ENCODE results near the gene CRYBG3. TPM values are rescaled to one million over a fixed set of nuclear protein-coding genes. Genes with fewer than 3 reads are reported as not detected.
A peak's percentile ranks its signal among the peaks of the same experiment; 100 is the strongest.

The CRYBG3 gene
- total and polyA plus RNA-seq, 2 of the 13 experiments (the other 11 are each of a cell fraction or from before 2014, with no cell fraction given) = 3.8 to 15.9 TPM

GRCh38 chr3:97821774-97822358, at the start of gene CRYBG3 (continued):
- no peak for TF ChIP-seq ZNF577 (CRISPR knock-in tag; IDR thresholded peaks at IDR 0.05; ENCODE audit: borderline replicate concordance, low read depth)
- TF ChIP-seq ZNF598 (CRISPR knock-in tag; IDR thresholded peaks at IDR 0.05; ENCODE audit: borderline replicate concordance) = 0 out of 2 replicates have a peak, but pooled peaks have one; percentile 69
- no peak for TF ChIP-seq JUN (CRISPR knock-in tag; IDR thresholded peaks at IDR 0.05)
- peak; percentile 8; the same call in 1 of the 2 replicates for TF ChIP-seq ELF3 (CRISPR knock-in tag; IDR thresholded peaks at IDR 0.05)
- peak; percentile 89 for TF ChIP-seq ARNT2 (CRISPR knock-in tag; IDR thresholded peaks at IDR 0.05; ENCODE audit: low read depth)
- TF ChIP-seq ZNF335 (CRISPR knock-in tag; IDR thresholded peaks at IDR 0.05) = no peak
- no peak for TF ChIP-seq TOE1 (CRISPR knock-in tag; IDR thresholded peaks at IDR 0.05)
- TF ChIP-seq, protein P1, sequence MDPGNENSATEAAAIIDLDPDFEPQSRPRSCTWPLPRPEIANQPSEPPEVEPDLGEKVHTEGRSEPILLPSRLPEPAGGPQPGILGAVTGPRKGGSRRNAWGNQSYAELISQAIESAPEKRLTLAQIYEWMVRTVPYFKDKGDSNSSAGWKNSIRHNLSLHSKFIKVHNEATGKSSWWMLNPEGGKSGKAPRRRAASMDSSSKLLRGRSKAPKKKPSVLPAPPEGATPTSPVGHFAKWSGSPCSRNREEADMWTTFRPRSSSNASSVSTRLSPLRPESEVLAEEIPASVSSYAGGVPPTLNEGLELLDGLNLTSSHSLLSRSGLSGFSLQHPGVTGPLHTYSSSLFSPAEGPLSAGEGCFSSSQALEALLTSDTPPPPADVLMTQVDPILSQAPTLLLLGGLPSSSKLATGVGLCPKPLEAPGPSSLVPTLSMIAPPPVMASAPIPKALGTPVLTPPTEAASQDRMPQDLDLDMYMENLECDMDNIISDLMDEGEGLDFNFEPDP (CRISPR knock-in tag; conservative IDR thresholded peaks at IDR 0.05) = 0 out of 2 replicates have a peak, but pooled peaks have one; percentile 5
- no peak for TF ChIP-seq ZNF432 (CRISPR knock-in tag; IDR thresholded peaks at IDR 0.05; ENCODE audit: borderline replicate concordance)
- 0 out of 2 replicates have a peak, but pooled peaks have one; percentile 12 for TF ChIP-seq ZNF557 (CRISPR knock-in tag; IDR thresholded peaks at IDR 0.05)
- TF ChIP-seq SIX4 (CRISPR knock-in tag; IDR thresholded peaks at IDR 0.05) = no peak
- no peak for TF ChIP-seq ZSCAN20 (CRISPR knock-in tag; IDR thresholded peaks at IDR 0.05; ENCODE audit: borderline replicate concordance)
- 0 out of 2 replicates have a peak, but pooled peaks have one; percentile 35 for TF ChIP-seq MTA1 (CRISPR knock-in tag; IDR thresholded peaks at IDR 0.05; ENCODE audit: borderline replicate concordance)
- no peak for TF ChIP-seq GTF3A (CRISPR knock-in tag; conservative IDR thresholded peaks at IDR 0.05)
- no peak for TF ChIP-seq NFKBIZ (CRISPR knock-in tag; IDR thresholded peaks at IDR 0.05)
- peak; percentile 84 for TF ChIP-seq POLR2G (IDR thresholded peaks at IDR 0.05; ENCODE audit: low read depth, low read length)
- no peak for TF ChIP-seq ZNF749 (CRISPR knock-in tag; IDR thresholded peaks at IDR 0.05; ENCODE audit: borderline replicate concordance)
- TF ChIP-seq RERE (CRISPR knock-in tag; IDR thresholded peaks at IDR 0.05; ENCODE audit: low read depth) = no peak
- 0 out of 2 replicates have a peak, but pooled peaks have one; percentile 39 for TF ChIP-seq ZNF580 (CRISPR knock-in tag; IDR thresholded peaks at IDR 0.05; ENCODE audit: borderline replicate concordance, low read depth)
